Smooth muscle cell of bladder (primary cell): ENCODE results near the gene GPR143. TPM values are rescaled to one million over a fixed set of nuclear protein-coding genes. Genes with fewer than 3 reads are reported as not detected.

Experiments used
- total RNA-seq: library from RNA; depleted of rRNA; stranded (reverse); fragments of >200 nt; gene quantifications from 2 replicates; pipeline ENCODE4 v1.2.3, GENCODE V29; 2014

GPR143 gene
- not detected in 2 replicates for total RNA-seq

DNA sequence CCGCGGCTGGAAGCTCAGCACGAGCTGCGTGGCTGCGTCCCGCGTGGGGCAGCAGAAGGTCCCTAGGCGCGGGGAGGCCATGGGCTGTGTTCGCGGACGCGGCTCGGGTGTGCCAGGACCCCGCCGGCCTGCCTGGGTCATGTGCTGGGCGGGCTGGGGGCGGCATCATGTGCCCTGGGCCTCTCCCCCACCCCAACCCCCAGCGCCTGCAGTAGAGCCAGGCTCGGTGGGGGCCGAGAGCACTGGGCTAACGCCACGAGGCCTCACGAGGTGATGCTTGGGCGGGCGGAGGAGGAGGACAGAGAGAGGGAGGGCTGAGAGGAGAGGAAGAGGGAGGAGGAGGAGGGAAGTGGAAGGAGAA is at the start of gene GPR143:
Gene GPR143, minus strand, starts transcription at position 111 of the 361 bp plus-strand sequence. Its CDS starts 30 bp downstream, at position 81.

DNA sequence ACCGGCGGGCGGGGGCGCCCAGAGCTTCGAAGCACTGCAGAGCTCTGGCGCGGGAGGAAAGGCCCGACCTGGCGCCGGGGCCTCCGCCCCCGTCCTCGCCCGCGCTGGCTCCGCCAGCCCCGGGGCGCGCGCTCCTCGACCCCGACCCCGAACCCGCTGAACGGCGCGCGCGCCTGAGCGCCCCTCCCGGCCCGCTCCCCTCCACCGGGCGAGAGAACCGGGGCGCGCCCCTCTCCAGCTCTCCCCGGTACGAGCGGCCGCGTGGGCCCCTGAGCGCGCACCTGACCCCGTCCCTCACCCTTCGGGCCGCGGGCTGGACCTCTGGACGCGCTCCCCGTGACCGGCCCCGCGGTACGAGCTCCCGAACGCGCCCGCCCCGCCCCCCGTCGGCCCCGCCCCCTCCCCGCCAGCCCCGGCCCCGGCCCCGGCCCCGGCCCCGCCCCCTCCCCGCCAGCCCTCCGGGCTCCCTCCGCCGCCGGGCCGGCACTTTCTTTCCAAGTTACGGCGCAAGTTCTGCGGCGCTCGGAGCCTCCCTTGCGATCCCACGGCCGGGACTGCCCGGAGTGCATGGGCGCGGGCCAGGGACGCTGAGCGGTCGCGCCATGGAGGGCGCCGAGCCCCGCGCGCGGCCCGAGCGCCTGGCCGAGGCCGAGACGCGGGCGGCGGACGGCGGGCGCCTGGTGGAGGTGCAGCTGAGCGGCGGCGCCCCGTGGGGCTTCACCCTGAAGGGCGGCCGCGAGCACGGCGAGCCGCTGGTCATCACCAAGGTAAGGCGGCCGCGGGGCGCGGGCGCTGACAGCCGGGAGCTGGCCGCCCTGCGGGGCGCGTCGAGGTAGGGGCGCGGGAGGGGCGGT is 20.5 kb upstream of the GPR143 start, which contains the start of gene SHROOM2:
Gene SHROOM2, plus strand, starts transcription at position 486 of the 854 bp plus-strand sequence. Its CDS starts 117 bp downstream, at position 603.

Other genes starting within 250 kb of the GPR143 start
- under 0.01 TPM in 2 replicates for gene SHROOM2, start 20.6 kb upstream of the GPR143 start, total RNA-seq
- not detected in 2 replicates for gene CLDN34, start 201.5 kb upstream of the GPR143 start, total RNA-seq